Stimulated activated CD4-positive, alpha-beta T cell treated with anti-CD3 and anti-CD28 coated beads, Interleukin-1b, Interleukin-23, amount 100 ng/mL, for 1 hour (primary cell): Measurements from ENCODE around the gene DNAH8.
"Not testable (repeated sequence)": the region's sequence is repeated elsewhere in the genome, so short reads cannot be mapped to it uniquely, and the experiment has no call there.

Experiments
- DNase-seq, 2 donors: peaks; one replicate each; pipeline ENCODE4 v3.0.0-alpha.2; 2020; ENCODE audit warnings: low read depth in 2 of 2

DNAH8 gene

DNA sequence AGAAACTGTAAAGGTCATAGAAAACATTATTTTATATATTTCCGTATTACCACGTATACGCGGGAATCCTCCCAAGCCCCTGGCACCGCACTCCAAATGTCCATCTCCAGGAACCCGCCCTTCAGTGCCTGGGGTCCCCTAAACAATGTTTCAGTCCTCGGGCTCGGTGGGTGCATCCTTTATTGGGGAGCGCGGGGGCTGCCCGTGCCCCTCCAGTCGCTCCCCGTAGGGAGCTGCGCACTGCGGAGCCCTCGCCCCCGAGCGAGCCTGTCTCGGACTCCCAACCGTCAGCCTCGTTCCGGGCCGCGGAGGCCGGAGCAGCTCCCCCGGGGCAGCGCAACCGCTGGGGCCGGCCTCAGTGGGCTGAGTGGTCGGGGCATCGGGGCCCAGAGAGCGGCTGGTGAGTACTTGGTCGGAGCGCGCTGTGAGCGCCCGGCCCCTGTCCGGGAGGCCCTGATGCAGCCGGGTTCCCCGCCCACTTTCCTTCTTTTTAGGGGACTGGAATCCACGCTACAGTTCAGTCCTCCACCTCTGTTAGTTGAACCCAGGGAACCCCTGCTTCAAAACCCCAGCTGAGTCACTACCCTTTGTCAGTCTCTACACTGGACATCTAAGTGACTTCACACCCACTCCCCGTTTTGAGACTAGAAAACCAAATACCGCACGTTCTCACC lies at the start of gene DNAH8:
Gene DNAH8, plus strand, starts transcription at position 296 of the 674 bp plus-strand sequence. CDS start 7,499 bp downstream, outside the sequence.
- DNase-seq = peak in 1 of 2 donors; percentile 2

- no peak for DNase-seq
Measured at GRCh38 chr6:38671885-38672467, 43.1 kb upstream of the DNAH8 start.

GRCh38 chr6:38673397-38674165 lies 41.5 kb upstream of the DNAH8 start:
- no peak for DNase-seq

DNA sequence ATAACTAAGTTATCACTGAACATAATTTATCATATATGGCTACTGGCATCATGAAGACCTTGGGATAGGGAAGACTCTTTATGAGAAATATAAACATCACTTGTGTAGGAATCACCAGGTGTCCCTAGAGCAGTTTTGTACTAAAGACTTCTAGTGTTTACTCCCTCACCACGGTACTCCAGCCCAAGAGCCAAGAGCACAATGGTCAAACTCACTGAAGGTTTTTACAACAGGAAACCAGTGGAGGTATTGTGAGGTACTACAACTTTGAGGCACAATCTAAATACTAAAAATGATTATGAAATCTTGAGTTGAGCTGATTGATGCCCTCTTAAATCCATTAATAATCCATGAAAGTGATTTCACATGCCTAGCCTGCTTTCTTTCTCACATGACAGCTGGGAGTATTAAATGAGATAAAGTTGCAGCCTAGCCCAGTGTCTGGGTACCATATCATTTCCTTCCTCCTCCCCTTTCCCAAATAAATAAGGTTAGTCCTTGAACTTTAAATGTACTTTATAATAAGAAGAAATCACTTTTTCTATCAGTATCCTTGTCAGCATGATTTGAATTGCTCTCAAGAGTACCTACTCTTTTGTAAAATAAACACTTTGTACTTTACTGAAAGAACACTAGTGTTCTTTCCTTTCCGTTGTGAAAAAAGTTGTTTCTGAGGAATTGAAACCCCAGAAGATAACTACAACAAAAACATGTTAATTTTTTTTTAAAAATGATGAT lies 38.7 kb upstream of the DNAH8 start:
- DNase-seq = no peak

GRCh38 chr6:38676974-38677544 lies 38.1 kb upstream of the DNAH8 start:
- DNase-seq = no peak

DNA sequence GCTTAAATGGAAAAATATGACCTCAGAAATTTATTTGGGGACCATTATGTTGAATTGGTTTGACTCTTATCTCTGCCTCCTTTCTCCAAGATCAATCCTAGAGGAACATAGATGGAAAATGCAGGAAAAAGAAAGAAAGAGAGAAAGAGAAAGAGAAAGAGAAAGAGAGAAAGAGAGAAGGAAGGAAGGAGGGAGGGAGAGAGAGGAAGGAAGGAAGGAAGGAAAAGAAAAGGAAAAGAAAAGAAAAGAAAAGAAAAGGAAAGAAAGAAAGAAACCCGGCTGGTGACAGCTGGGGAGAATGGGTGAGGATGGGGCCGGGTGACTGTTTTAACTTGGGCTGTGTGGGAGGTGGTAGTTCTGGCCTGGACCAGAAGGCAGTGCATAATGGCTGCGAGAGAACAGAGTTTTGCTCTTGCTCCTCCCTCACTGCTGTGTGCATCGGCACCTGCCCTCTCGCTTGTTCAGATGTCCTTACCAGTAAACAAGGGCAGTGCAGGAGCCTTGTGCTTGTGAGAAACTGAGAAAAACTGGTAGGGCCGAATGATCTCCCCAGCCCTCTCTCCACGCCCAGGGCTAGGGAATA lies 36.8 kb upstream of the DNAH8 start:
- no peak for DNase-seq

DNA sequence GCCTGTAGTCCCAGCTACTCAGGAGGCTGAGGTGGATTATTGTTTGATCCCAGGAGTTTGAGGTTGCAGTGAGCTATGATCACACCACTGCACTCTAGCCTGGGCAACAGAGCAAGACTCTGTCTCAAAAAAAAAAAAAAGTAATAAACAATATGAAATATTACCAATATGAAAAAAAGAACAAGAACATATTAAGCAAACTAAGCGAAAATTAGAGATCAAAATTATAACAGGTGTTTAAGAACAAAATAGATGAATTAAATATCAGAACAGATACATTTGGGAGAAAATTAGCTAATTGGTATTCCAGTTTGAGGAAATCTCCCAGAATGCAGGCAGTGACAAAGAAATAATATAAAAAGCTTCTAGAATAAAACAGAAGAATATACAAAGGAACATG lies 35.4 kb upstream of the DNAH8 start:
- DNase-seq = no peak

DNA sequence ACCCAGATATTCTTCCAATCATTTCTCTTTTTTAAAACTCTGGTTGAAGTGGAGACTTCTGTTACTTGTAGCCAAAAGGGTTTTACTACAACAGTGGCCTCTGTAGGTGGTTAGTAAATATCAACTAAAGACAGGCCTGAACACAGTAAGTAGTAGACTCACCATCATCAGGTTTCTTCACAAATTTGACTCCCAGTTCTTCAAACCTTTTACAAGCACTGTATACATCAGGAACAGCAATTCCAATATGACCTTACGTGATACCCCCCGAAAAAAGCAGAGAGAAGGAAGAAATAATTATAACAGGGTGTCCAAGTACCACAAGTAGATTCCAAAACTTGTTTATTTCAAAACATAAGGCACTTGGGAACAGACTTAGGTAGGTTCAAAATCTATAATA lies 33.3 kb upstream of the DNAH8 start:
- DNase-seq = no peak

GRCh38 chr6:38684237-38684636 lies 30.9 kb upstream of the DNAH8 start:
- DNase-seq = no peak

- DNase-seq = no peak
Measured at GRCh38 chr6:38684904-38685303, 30.2 kb upstream of the DNAH8 start.

- no peak for DNase-seq
Measured at GRCh38 chr6:38686270-38687042, 28.7 kb upstream of the DNAH8 start.

DNA sequence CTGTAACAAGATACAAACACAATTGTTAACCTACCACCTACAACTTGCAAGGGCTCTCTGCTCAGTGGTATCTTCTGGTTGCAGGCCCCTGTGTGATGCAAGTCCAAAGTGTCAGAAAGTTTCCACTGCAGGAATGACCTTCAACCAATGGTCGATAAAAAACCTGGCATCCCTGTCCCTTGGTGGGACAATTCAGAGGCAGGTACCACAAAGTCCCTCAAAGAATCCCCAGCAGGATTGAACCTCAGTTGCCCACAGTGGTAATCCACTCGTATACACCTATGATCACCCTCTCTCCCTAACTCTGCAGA lies 28.1 kb upstream of the DNAH8 start:
- no peak for DNase-seq

GRCh38 chr6:38687549-38687948 lies 27.6 kb upstream of the DNAH8 start:
- DNase-seq = no peak

- DNase-seq = no peak
Measured at GRCh38 chr6:38688579-38689087, 26.5 kb upstream of the DNAH8 start.

DNA sequence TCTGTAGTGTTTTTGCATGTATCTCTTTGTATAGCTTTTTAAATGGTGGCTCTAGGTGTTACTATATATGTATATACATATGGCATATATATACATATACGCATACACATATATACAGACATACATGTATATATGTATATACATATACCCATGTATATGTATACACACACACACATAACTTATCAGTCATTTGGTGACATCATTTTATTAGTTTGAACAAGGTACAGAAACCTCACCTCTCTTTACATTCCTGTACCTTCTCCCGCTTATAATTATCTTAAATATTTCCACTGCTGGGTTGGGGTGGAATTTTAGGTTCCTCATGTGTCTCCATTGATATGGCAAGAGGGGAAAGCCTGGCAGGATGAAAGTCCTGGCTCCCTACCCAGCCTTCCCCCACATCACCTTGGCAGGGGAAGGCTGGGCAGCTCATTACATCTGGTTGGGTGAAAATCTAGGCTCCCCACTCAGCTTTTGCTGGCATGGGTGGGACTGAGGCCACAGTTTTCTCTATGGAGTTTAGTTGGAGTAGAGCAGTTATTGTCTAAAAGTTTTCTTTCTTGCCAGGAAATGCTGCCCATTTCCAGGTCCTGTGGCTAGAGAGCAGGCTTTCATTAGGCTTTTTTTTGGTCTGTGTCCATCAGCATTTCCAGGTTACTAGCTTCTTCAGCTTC lies 19.7 kb upstream of the DNAH8 start:
- no peak for DNase-seq

GRCh38 chr6:38695933-38696332 lies 19.2 kb upstream of the DNAH8 start:
- no peak for DNase-seq

DNA sequence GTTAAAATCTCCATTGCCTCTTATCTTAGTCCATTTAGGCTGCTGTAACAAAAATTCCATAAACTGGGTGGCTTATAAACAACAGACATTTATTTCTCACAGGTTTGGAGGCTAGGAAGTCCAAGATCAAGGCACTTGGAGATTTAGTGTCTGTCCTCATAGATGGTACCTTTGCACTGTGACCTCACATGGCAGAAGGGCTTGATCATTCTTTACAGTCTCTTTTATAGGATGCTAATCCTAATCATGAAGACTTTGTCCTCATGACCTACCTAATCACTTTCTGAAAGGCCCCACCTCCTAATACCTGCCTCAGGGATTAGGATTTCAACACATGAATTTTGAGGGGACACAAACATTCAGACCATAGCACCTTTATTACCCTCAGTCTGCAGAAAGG lies 18.8 kb upstream of the DNAH8 start:
- DNase-seq = no peak

DNA sequence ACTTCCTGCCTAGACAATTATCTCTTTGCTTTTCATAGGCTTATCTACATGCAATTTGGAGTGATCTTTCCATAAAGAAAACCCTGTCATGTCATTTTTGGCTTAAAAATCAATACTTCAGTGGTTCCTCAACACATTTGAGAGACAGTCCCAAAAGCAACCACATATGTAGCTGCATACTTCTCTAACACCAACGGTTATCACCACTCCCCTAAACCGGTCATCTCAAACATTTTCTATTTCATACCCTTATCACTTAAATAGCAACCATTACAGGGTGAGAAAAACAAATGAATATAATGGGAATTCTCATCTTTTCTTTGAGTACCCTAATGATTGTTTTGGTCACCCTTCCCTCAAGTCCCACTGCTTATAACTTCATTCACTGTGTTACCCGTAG lies 17.3 kb upstream of the DNAH8 start:
- DNase-seq = no peak

- DNase-seq = not testable (repeated sequence)
Measured at GRCh38 chr6:38699702-38700101, 15.4 kb upstream of the DNAH8 start.

GRCh38 chr6:38701551-38701950 lies 13.6 kb upstream of the DNAH8 start:
- no peak for DNase-seq
